Measurements from ENCODE around the gene PSME2. TPM values are rescaled to one million over a fixed set of nuclear protein-coding genes. Genes with fewer than 3 reads are reported as not detected.

Gene PSME2
- total and polyA plus RNA-seq, 2 of the 13 experiments (the other 11 are each of a cell fraction or from before 2014, with no cell fraction given): 332 to 716 TPM

DNA sequence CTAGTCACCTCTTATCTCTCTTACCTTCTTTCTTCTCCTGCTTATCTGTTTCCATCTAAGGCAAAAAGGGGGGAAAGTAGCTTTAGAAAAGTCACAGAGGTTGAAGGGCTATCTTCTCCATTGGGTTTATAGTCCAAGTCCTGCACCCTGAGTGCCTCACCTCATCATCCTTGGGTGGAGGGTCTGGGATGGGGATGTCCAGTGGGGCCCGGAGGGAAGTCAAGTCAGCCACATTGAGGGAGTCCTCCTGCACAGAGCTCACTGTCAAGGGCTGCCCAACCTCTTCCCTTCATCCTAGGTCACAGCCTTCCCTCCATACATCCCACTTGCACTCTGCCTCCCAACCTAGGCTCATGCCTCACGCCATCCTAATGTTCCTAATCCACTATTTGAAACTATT, 1.2 kb downstream of the PSME2 start:
- ChIA-PET CTCF (ENCODE audit: low intra/inter-chr PET ratio, low total read pairs) (no interaction called here), POLR2A (interaction anchor here (1.8 to 8.5 kb wide), 14 partner anchors 9 to 1050 kb away, joined by 8 to 279 read pairs (median 32); partner anchors contain the start of genes ACIN1, C14orf119, CHMP4A and CIDEB)
- H2AFZ ChIP-seq (ENCODE audit: low read length): no peak overlapping the region
- peaks cover 7% of the 10 kb centered on the region; the same call in 1 of the 2 replicates for H4K20me1 ChIP-seq (ENCODE audit: insufficient read depth, low read length)
- peaks cover 63% of the 10 kb centered on the region for H3K4me1 ChIP-seq (ENCODE audit: insufficient read depth, low read length)
- in situ Hi-C loops (cut with HindIII; ENCODE audit: extremely low pct_ligation_motif_present, low pct_unique_long_range_greater_than_20kb): loop anchor here (25.0 kb wide), 1 partner anchor 833 kb away; the partner anchor contains the start of genes BCL2L2, PABPN1 and PPP1R3E
- DNase-seq (ENCODE audit: low spot score) (no peak), ATAC-seq (no peak), FAIRE-seq (no peak)
- peaks cover 50% of the 10 kb centered on the region for H3K79me2 ChIP-seq (ENCODE audit: insufficient read depth, low read length)
- peak overlapping the region; percentile 95; the same call in 1 of the 2 replicates for H3K9ac ChIP-seq (ENCODE audit: insufficient read depth, low read depth, low read length)
- H3K9me3 ChIP-seq (ENCODE audit: low read length): no peaks in the 10 kb centered on the region
- no TSS peak for BruUV-seq (replicated peaks)
- peaks cover 20 to 35% of the 10 kb centered on the region in 2 experiments for H3K36me3 ChIP-seq (replicated peaks in 1 of 2; ENCODE audit: control insufficient read depth in 1 of 2, insufficient read depth in 2 of 2, low read length in 2 of 2)
- 83% methylated on average over 2 of the region's 2 CpGs for WGBS (ENCODE audit: low lambda C conversion rate)
- H3K27ac ChIP-seq (ENCODE audit: extremely low read length, insufficient read depth, low read length): no peak overlapping the region
- peak overlapping the region; percentile 98 for H3K4me2 ChIP-seq (ENCODE audit: low read depth, low read length)
- TF ChIP-seq, protein P1, sequence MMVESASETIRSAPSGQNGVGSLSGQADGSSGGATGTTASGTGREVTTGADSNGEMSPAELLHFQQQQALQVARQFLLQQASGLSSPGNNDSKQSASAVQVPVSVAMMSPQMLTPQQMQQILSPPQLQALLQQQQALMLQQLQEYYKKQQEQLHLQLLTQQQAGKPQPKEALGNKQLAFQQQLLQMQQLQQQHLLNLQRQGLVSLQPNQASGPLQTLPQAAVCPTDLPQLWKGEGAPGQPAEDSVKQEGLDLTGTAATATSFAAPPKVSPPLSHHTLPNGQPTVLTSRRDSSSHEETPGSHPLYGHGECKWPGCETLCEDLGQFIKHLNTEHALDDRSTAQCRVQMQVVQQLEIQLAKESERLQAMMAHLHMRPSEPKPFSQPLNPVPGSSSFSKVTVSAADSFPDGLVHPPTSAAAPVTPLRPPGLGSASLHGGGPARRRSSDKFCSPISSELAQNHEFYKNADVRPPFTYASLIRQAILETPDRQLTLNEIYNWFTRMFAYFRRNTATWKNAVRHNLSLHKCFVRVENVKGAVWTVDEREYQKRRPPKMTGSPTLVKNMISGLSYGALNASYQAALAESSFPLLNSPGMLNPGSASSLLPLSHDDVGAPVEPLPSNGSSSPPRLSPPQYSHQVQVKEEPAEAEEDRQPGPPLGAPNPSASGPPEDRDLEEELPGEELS (CRISPR knock-in tag; IDR thresholded peaks at IDR 0.05): 0 out of 2 replicates have a peak, but pooled peaks have one; percentile 6
- TF ChIP-seq, protein P2, sequence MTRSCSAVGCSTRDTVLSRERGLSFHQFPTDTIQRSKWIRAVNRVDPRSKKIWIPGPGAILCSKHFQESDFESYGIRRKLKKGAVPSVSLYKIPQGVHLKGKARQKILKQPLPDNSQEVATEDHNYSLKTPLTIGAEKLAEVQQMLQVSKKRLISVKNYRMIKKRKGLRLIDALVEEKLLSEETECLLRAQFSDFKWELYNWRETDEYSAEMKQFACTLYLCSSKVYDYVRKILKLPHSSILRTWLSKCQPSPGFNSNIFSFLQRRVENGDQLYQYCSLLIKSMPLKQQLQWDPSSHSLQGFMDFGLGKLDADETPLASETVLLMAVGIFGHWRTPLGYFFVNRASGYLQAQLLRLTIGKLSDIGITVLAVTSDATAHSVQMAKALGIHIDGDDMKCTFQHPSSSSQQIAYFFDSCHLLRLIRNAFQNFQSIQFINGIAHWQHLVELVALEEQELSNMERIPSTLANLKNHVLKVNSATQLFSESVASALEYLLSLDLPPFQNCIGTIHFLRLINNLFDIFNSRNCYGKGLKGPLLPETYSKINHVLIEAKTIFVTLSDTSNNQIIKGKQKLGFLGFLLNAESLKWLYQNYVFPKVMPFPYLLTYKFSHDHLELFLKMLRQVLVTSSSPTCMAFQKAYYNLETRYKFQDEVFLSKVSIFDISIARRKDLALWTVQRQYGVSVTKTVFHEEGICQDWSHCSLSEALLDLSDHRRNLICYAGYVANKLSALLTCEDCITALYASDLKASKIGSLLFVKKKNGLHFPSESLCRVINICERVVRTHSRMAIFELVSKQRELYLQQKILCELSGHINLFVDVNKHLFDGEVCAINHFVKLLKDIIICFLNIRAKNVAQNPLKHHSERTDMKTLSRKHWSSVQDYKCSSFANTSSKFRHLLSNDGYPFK (CRISPR knock-in tag; IDR thresholded peaks at IDR 0.05; ENCODE audit: borderline replicate concordance): 0 out of 2 replicates have a peak, but pooled peaks have one; percentile 41
- no peak for TF ChIP-seq CC2D1A (CRISPR knock-in tag; IDR thresholded peaks at IDR 0.05)
- peak overlapping the region; percentile 90 to 100 (median 91) for H3K4me3 ChIP-seq (replicated peaks in 1 of 3; ENCODE audit: insufficient read depth in 1 of 3, low read depth in 2 of 3, low read length in 3 of 3)
- intact Hi-C loops (cut with micrococcal nuclease; ENCODE audit: unreplicated experiment): no loop called here
- peaks cover 0 to 3% of the 10 kb centered on the region in 2 experiments; a peak in 1 of 5 replicates for H3K27me3 ChIP-seq (ENCODE audit: control insufficient read depth in 1 of 2, insufficient read depth in 2 of 2, low read length in 2 of 2)
